ENCODE measurements around the gene CEACAM4.

CEACAM4 gene

DNA sequence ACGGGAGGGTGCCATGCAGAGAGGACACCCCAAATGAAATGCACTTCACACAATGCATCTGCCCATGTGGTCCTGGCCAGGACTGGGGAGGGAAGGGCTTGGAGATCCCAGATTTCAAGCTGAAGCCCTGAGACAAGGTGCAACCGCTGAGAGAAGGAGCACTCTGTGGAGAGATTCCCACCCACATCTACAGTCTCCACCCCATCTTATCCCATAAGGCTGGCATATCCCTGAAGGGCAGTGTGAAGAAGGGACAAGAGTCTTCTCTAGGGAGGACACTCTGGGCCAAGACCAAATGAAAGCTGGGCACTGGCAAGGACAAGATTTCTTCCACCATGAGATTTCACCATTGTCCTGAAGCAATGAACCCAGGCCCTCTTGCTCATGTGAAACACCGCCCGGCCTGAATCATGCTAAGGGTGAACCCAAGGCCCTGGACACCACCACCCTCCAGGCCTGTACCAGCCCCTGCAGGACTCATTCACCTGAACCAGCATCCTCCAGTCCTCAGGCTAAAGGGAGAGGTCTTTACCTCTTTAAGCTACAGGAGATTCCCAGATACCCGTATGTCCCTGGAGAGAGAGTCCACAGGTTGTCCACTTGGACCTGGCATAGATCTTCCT lies 20.5 kb downstream of the CEACAM4 start:
- H3K4me3 ChIP-seq (ENCODE audit: low read length): no peak overlapping the region
- TF ChIP-seq, protein P1, sequence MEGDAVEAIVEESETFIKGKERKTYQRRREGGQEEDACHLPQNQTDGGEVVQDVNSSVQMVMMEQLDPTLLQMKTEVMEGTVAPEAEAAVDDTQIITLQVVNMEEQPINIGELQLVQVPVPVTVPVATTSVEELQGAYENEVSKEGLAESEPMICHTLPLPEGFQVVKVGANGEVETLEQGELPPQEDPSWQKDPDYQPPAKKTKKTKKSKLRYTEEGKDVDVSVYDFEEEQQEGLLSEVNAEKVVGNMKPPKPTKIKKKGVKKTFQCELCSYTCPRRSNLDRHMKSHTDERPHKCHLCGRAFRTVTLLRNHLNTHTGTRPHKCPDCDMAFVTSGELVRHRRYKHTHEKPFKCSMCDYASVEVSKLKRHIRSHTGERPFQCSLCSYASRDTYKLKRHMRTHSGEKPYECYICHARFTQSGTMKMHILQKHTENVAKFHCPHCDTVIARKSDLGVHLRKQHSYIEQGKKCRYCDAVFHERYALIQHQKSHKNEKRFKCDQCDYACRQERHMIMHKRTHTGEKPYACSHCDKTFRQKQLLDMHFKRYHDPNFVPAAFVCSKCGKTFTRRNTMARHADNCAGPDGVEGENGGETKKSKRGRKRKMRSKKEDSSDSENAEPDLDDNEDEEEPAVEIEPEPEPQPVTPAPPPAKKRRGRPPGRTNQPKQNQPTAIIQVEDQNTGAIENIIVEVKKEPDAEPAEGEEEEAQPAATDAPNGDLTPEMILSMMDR (conservative IDR thresholded peaks at IDR 0.05; ENCODE audit: low read length): no peak
- no peak for DNase-seq (ENCODE audit: low read depth)

DNA sequence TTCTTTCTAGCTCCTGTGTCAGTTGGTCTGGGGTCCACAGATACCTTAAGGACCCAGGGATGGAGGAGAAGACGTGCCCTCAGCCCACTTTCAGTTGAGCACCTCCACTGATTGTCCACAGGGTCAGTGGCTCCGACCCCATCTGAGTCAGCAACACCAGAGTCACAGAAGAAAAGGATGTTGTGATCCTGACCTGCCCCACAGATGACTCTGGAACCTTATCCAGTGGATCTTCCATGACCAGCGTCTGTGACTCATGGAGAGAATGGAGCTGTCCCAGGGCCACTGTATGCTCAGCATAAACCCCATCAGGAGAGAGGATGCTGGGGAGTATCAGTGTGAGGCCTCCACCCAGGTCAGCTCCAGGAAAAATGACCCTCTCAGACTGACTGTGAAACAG lies 22.0 kb downstream of the CEACAM4 start:
- no peak overlapping the region for H3K4me3 ChIP-seq (ENCODE audit: low read length)
- no peak for DNase-seq (ENCODE audit: low read depth)
- TF ChIP-seq, protein P1 (conservative IDR thresholded peaks at IDR 0.05; ENCODE audit: low read length): no peak

DNA sequence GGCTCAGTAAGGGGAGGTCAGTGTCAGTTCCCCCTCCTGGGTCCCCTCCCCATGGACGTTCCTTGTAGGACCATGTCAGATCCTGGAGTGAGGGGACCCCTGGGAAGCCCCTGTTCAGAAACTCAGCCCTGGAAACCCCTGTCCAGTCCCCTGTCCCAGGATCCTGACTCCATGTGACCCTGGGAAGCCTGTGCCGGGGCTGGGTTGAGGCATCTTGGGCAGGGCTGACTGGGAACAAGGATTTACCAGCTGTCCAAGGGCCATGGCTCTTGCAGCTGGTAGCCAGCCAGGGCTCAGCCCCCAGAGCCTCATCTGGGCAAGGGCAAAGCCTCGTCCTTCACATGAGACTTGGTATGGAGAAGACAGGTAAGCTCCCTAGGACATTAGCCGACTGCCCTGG lies 25.1 kb downstream of the CEACAM4 start:
- H3K4me3 ChIP-seq (ENCODE audit: low read length): no peak overlapping the region
- TF ChIP-seq, protein P1 (conservative IDR thresholded peaks at IDR 0.05; ENCODE audit: low read length): no peak
- no peak for DNase-seq (ENCODE audit: low read depth)

DNA sequence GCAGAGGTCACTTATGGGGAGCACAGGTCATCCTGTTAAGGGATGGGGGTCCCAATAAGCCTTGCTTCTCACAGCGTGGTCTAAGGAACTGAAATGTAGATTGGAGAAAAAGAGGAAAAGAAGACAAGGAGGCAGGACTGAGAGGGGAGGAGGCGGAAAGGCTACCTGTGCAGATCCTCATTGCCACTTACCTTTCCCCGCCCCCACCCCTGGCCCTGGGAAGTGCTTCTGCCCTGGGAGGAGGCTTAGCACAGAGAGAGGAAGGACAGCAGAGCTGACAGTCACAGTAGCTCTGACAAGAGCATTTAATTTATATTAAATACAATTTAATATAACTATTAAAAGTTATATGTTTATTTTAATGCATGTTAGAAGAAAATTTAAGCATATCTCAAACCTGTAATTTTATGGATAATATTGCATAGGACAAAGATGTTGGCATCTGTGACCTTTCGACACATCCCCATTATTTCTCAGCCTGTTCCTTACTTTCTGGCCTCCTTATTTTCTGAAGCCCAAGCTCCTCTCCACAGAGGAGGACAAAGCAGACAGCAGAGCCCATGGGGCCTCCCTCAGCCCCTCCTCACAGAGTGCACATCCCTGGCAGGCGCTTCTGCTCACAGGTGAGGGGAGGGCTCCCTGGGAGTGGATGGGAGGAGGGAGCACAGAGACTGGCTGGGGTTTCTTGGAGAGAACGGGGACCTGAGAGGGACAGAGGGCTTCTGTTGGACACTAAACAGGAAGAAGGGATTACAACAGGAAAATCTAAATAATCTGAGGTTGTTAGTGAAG lies 27.5 kb downstream of the CEACAM4 start:
- no peak overlapping the region for H3K4me3 ChIP-seq (ENCODE audit: low read length)
- TF ChIP-seq, protein P1 (conservative IDR thresholded peaks at IDR 0.05; ENCODE audit: low read length): no peak
- no peak for DNase-seq (ENCODE audit: low read depth)

DNA sequence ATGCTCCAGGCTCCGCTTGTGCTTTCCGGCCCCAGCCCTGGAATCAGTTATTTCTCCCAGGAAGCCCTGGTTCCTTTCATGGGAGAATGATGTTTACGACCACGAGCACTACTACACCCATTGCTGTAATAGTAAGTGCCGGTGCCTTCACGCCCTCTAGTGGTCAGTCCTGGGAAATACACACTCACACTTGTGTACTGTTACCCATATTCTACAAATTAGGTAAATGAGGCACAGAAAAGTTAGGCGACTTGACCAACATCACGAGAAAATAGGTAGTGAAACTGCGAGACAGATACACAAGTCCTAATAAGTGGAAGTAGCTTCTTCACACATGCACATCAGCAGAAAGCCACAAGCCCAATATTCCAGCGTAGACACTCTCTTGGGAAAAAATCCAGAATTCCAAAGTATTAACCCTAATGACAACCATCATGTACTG lies 29.3 kb downstream of the CEACAM4 start:
- H3K4me3 ChIP-seq (ENCODE audit: low read length): no peak overlapping the region
- TF ChIP-seq, protein P1 (conservative IDR thresholded peaks at IDR 0.05; ENCODE audit: low read length): peak; percentile 98
- DNase-seq (ENCODE audit: low read depth): peak; percentile 63

DNA sequence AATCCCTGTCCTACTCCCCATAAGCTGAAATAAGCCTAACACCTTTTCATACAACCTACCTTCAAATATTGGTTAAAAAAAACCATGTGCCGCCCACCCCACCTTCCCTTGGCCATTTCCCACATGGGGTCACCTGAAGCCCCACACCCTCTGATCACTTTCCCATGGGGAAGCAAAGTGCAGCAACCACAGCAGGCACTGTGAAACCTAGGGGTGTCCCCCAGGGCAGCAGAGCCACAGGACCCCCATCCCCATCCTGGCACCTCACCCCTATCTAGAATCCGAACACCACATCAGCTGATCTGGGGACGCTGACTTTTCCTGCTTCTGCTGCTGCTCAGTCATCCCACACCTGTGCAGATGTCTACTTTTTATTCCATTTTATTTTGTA lies 31.0 kb downstream of the CEACAM4 start:
- no peak for DNase-seq (ENCODE audit: low read depth)
- TF ChIP-seq, protein P1 (conservative IDR thresholded peaks at IDR 0.05; ENCODE audit: low read length): no peak
- no peak overlapping the region for H3K4me3 ChIP-seq (ENCODE audit: low read length)

All from AG10803 (cell line).